ENCODE data around the gene HLF.

Gene HLF

GRCh38 chr17:55334285-55334684 is 69.5 kb downstream of the HLF start:
- DNase-seq, result no peak

- no peak for DNase-seq
Observed at GRCh38 chr17:55334881-55335540, 70.3 kb downstream of the HLF start.

GRCh38 chr17:55335625-55336024 is 70.9 kb downstream of the HLF start:
- DNase-seq, result no peak

- DNase-seq, result no peak
Observed at GRCh38 chr17:55336426-55336825, 71.7 kb downstream of the HLF start.

- no peak for DNase-seq
Observed at GRCh38 chr17:55340176-55340575, 75.4 kb downstream of the HLF start.

- no peak for DNase-seq
Observed at GRCh38 chr17:55340686-55341085, 75.9 kb downstream of the HLF start.

GRCh38 chr17:55341432-55341831 is 76.7 kb downstream of the HLF start:
- DNase-seq, result no peak

- DNase-seq, result no peak
Observed at GRCh38 chr17:55342800-55343585, 78.2 kb downstream of the HLF start.

GRCh38 chr17:55343900-55344513 is 79.2 kb downstream of the HLF start:
- DNase-seq, result no peak

GRCh38 chr17:55344514-55344997 is 79.8 kb downstream of the HLF start:
- no peak for DNase-seq

- no peak for DNase-seq
Observed at GRCh38 chr17:55345132-55345531, 80.4 kb downstream of the HLF start.

- DNase-seq, result peak in 1 of 2 experiments; percentile 13
Observed at GRCh38 chr17:55346658-55347057, 81.9 kb downstream of the HLF start.

- no peak for DNase-seq
Observed at GRCh38 chr17:55347341-55347740, 82.6 kb downstream of the HLF start.

- peak; percentile 42 to 54 for DNase-seq
Observed at GRCh38 chr17:55348749-55349354, 84.1 kb downstream of the HLF start.

- DNase-seq, result no peak
Observed at GRCh38 chr17:55350825-55351205, 86.1 kb downstream of the HLF start.

GRCh38 chr17:55351226-55351625 is 86.5 kb downstream of the HLF start:
- DNase-seq, result no peak

GRCh38 chr17:55354010-55354409 is 89.2 kb downstream of the HLF start:
- no peak for DNase-seq

- no peak for DNase-seq
Observed at GRCh38 chr17:55354941-55355340, 90.2 kb downstream of the HLF start.

- peak; percentile 78 to 81 for DNase-seq
Observed at GRCh38 chr17:55356434-55357328, 91.9 kb downstream of the HLF start.

GRCh38 chr17:55360971-55361370 is 96.2 kb downstream of the HLF start:
- DNase-seq, result no peak

GRCh38 chr17:55363033-55363432 is 98.3 kb downstream of the HLF start:
- no peak for DNase-seq

GRCh38 chr17:55366020-55366481 is 101.3 kb downstream of the HLF start:
- DNase-seq, result no peak
